IPS-NIHi7 (cell line): ENCODE results near the gene BTBD9.

Source experiments
- DNase-seq: peaks from one replicate; pipeline ENCODE4 v3.0.0; 2012; ENCODE audit warnings: mixed read lengths; ENCODE audit errors: extremely low spot score

Gene BTBD9

GRCh38 chr6:38346291-38347079 lies 293.2 kb downstream of the BTBD9 start:
- peak; percentile 44 for DNase-seq

GRCh38 chr6:38345586-38345985 lies 294.1 kb downstream of the BTBD9 start:
- DNase-seq = no peak

- no peak for DNase-seq
These were observed 298.2 kb downstream of the BTBD9 start for GRCh38 chr6:38341496-38341895.

- no peak for DNase-seq
These were observed 299.8 kb downstream of the BTBD9 start for GRCh38 chr6:38339914-38340313.

GRCh38 chr6:38337819-38338465 lies 301.8 kb downstream of the BTBD9 start:
- DNase-seq = no peak

- no peak for DNase-seq
These were observed 302.8 kb downstream of the BTBD9 start for GRCh38 chr6:38336922-38337321.

GRCh38 chr6:38326837-38327236 lies 312.9 kb downstream of the BTBD9 start:
- no peak for DNase-seq

- no peak for DNase-seq
These were observed 316.5 kb downstream of the BTBD9 start for GRCh38 chr6:38323216-38323615.

GRCh38 chr6:38322138-38322537 lies 317.6 kb downstream of the BTBD9 start:
- no peak for DNase-seq

GRCh38 chr6:38320843-38321242 lies 318.9 kb downstream of the BTBD9 start:
- no peak for DNase-seq

GRCh38 chr6:38320358-38320757 lies 319.4 kb downstream of the BTBD9 start:
- DNase-seq = no peak

- no peak for DNase-seq
These were observed 320.2 kb downstream of the BTBD9 start for GRCh38 chr6:38319256-38320212.

GRCh38 chr6:38316099-38316868 lies 323.4 kb downstream of the BTBD9 start:
- no peak for DNase-seq

- DNase-seq = no peak
These were observed 328.5 kb downstream of the BTBD9 start for GRCh38 chr6:38311201-38311600.

GRCh38 chr6:38310061-38310460 lies 329.7 kb downstream of the BTBD9 start:
- DNase-seq = no peak

GRCh38 chr6:38307740-38308139 lies 332.0 kb downstream of the BTBD9 start:
- DNase-seq = no peak

- no peak for DNase-seq
These were observed 332.8 kb downstream of the BTBD9 start for GRCh38 chr6:38306931-38307330.

GRCh38 chr6:38305995-38306681 lies 333.6 kb downstream of the BTBD9 start:
- no peak for DNase-seq

GRCh38 chr6:38302838-38303237 lies 336.9 kb downstream of the BTBD9 start:
- DNase-seq = no peak

GRCh38 chr6:38302081-38302480 lies 337.6 kb downstream of the BTBD9 start:
- no peak for DNase-seq
